Caco-2 (cell line): ENCODE results near the gene ARFGAP1. TPM values are rescaled to one million over a fixed set of nuclear protein-coding genes. Genes with fewer than 3 reads are reported as not detected.

Source experiments
- BruUV-seq: library from RNA; stranded (reverse); fragments of 400-500 nt; replicated peaks from 2 replicates; lab custom pipeline; 2021; lab: Mats Ljungman, UMichigan
- CTCF ChIA-PET: fragments of 300-600 bp; sonication (Branson Sonifier 250); formaldehyde crosslinking; loops from one replicate; lab custom pipeline; 2022; ENCODE audit warnings: antibody characterized with exemption; lab: Charles Lee
- POLR2A ChIA-PET: fragments of 300-600 bp; sonication (Branson Sonifier 250); formaldehyde crosslinking; loops from one replicate; lab custom pipeline; 2022; ENCODE audit warnings: antibody characterized with exemption; lab: Charles Lee
- DNase-seq, 2 experiments: peaks; one replicate each; pipeline versions ENCODE4 v3.0.0 to v3.0.0-alpha.2; 2020 to 2022
- H3K27me3 ChIP-seq: replicated peaks from 2 replicates; pipeline ENCODE4 v1.6.0; 2011; ENCODE audit warnings: low read length; ENCODE audit not compliant: control insufficient read depth, insufficient read depth
- H3K36me3 ChIP-seq: 2 replicates; pipeline ENCODE4 v1.5.1; 2011; ENCODE audit warnings: low read length; ENCODE audit not compliant: control insufficient read depth, insufficient read depth
- H3K4me1 ChIP-seq: fragments of 250-450 bp; sonication (Bioruptor Pico); 2 replicates; pipeline ENCODE4 v1.5.1; 2020; ENCODE audit warnings: mild to moderate bottlenecking
- H3K4me3 ChIP-seq: 2 replicates; pipeline ENCODE4 v1.5.1; 2011; ENCODE audit warnings: low read depth, mild to moderate bottlenecking, control low read depth, low read length
- H3K9me3 ChIP-seq: fragments of 250-450 bp; sonication (Bioruptor Pico); 2 replicates; pipeline ENCODE4 v1.5.1; 2020; ENCODE audit warnings: mild to moderate bottlenecking, moderate library complexity
- H3K27ac Mint-ChIP-seq: one replicate; pipeline ENCODE4 v1.8.0; 2022; ENCODE audit warnings: mixed read lengths; ENCODE audit not compliant: unreplicated experiment
- H3K27me3 Mint-ChIP-seq: one replicate; pipeline ENCODE4 v1.8.0; 2022; ENCODE audit warnings: mixed read lengths; ENCODE audit not compliant: insufficient read depth, unreplicated experiment
- H3K36me3 Mint-ChIP-seq: one replicate; pipeline ENCODE4 v1.8.0; 2022; ENCODE audit warnings: mild to moderate bottlenecking, mixed read lengths; ENCODE audit not compliant: insufficient read depth, unreplicated experiment
- H3K4me1 Mint-ChIP-seq: one replicate; pipeline ENCODE4 v1.8.0; 2022; ENCODE audit warnings: low read depth, mixed read lengths; ENCODE audit not compliant: unreplicated experiment
- H3K4me3 Mint-ChIP-seq: one replicate; pipeline ENCODE4 v1.8.0; 2022; ENCODE audit warnings: mild to moderate bottlenecking, moderate library complexity, mixed read lengths; ENCODE audit not compliant: unreplicated experiment
- H3K9me3 Mint-ChIP-seq: one replicate; pipeline ENCODE4 v1.8.0; 2022; ENCODE audit warnings: mixed read lengths; ENCODE audit not compliant: unreplicated experiment
- intact Hi-C: fragments of 100-400 bp; cut with micrococcal nuclease; formaldehyde crosslinking; loops from one replicate; pipeline ENCODE4 v1.10.0; 2022; ENCODE audit not compliant: unreplicated experiment
- microRNA-seq: library from miRNA; unstranded; fragments of <30 nt; microRNA quantifications from one replicate; pipeline ENCODE4 v1.2.0, GENCODE V29; 2022
- total RNA-seq: library from RNA; stranded (reverse); gene quantifications from 2 replicates; pipeline ENCODE4 v1.2.3, GENCODE V29; 2022
- TF ChIP-seq, protein P1 (sequence below), 2 experiments: fragments of 200-600 bp in 1 of 2; IDR thresholded peaks; 1 replicate in 1 of 2; 2 replicates in 1 of 2; pipeline versions ENCODE4 v1.5.1 to v1.8.0; 2011 to 2022; ENCODE audit warnings: antibody characterized with exemption in 1 of 2, control low read depth in 1 of 2, inconsistent platforms in 1 of 2, low read depth in 1 of 2, low read length in 1 of 2, mild to moderate bottlenecking in 1 of 2, moderate library complexity in 1 of 2; ENCODE audit not compliant: insufficient read depth in 1 of 2, severe bottlenecking in 1 of 2, unreplicated experiment in 1 of 2

ARFGAP1 gene
- total RNA-seq, 1 experiment from 2014 or later = 275 TPM

DNA sequence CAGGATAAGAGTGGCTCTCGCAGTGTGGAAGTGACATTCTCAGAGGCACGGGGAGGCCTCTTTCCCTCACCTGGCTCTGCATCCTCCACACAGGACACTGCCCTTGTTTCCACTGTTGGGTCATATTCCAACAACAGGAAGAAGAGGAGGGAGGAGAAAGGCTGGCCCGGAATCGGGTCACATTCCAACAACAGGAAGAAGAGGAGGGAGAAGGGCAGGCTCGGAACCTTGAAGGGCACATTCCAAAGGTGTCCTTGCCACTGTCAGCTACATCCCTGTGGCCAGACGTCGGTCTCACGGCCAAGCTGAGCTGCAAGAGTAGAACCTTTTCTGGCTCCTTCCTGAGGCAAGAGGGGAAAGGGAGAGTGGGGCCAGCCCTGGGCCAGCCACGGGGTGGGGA is 63.1 kb downstream of the ARFGAP1 start:
- Histone ChIP-seq H3K4me1 (peaks cover 4% of the 10 kb centered on the region; the same call in 1 of the 2 replicates), H3K27me3 (no peaks in the 10 kb centered on the region), H3K9me3 (peaks cover 10% of the 10 kb centered on the region), H3K4me3 (no peak overlapping the region), H3K36me3 (no peaks in the 10 kb centered on the region)
- intact Hi-C loops = no loop called here
- Mint-ChIP-seq H3K9me3 (peaks cover 19% of the 10 kb centered on the region), H3K36me3 (peaks cover 1% of the 10 kb centered on the region), H3K27me3 (peaks cover 9% of the 10 kb centered on the region), H3K27ac (no peak overlapping the region), H3K4me1 (peaks cover 13% of the 10 kb centered on the region), H3K4me3 (no peak overlapping the region)
- ChIA-PET CTCF (no interaction called here), POLR2A (interaction anchor here (0.5 kb wide), 1 partner anchor 185 kb away, joined by 7 read pairs; no protein-coding TSS in a partner anchor)
- DNase-seq = no peak
- TF ChIP-seq, protein P1, sequence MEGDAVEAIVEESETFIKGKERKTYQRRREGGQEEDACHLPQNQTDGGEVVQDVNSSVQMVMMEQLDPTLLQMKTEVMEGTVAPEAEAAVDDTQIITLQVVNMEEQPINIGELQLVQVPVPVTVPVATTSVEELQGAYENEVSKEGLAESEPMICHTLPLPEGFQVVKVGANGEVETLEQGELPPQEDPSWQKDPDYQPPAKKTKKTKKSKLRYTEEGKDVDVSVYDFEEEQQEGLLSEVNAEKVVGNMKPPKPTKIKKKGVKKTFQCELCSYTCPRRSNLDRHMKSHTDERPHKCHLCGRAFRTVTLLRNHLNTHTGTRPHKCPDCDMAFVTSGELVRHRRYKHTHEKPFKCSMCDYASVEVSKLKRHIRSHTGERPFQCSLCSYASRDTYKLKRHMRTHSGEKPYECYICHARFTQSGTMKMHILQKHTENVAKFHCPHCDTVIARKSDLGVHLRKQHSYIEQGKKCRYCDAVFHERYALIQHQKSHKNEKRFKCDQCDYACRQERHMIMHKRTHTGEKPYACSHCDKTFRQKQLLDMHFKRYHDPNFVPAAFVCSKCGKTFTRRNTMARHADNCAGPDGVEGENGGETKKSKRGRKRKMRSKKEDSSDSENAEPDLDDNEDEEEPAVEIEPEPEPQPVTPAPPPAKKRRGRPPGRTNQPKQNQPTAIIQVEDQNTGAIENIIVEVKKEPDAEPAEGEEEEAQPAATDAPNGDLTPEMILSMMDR (IDR thresholded peaks at IDR 0.05; ENCODE audit: insufficient read depth in 1 of 2, low read depth in 1 of 2, low read length in 1 of 2, severe bottlenecking in 1 of 2, unreplicated experiment in 1 of 2) = no peak
- BruUV-seq = no TSS peak

- BruUV-seq = no TSS peak
- peaks cover 10% of the 10 kb centered on the region for H3K9me3 ChIP-seq
- peaks cover 13% of the 10 kb centered on the region for H3K4me1 Mint-ChIP-seq
- no peak overlapping the region for H3K27ac Mint-ChIP-seq
- H3K27me3 Mint-ChIP-seq = peaks cover 15% of the 10 kb centered on the region
- no peak for DNase-seq
- H3K27me3 ChIP-seq = no peaks in the 10 kb centered on the region
- POLR2A ChIA-PET = no interaction called here
- H3K36me3 ChIP-seq = no peaks in the 10 kb centered on the region
- H3K4me3 ChIP-seq = no peak overlapping the region
- CTCF ChIA-PET = no interaction called here
- intact Hi-C loops = no loop called here
- H3K9me3 Mint-ChIP-seq = peaks cover 25% of the 10 kb centered on the region
- TF ChIP-seq, protein P1 (IDR thresholded peaks at IDR 0.05; ENCODE audit: insufficient read depth in 1 of 2, low read depth in 1 of 2, low read length in 1 of 2, severe bottlenecking in 1 of 2, unreplicated experiment in 1 of 2) = no peak
- no peaks in the 10 kb centered on the region for H3K4me1 ChIP-seq
- no peak overlapping the region for H3K4me3 Mint-ChIP-seq
- peaks cover 6% of the 10 kb centered on the region for H3K36me3 Mint-ChIP-seq
Measured at GRCh38 chr20:63336232-63336752, 63.7 kb downstream of the ARFGAP1 start.

- Mint-ChIP-seq H3K27me3 (peaks cover 26% of the 10 kb centered on the region), H3K9me3 (peaks cover 18% of the 10 kb centered on the region), H3K36me3 (peaks cover 6% of the 10 kb centered on the region), H3K4me3 (no peak overlapping the region), H3K27ac (peak overlapping the region; percentile 5), H3K4me1 (peaks cover 13% of the 10 kb centered on the region)
- DNase-seq = no peak
- ChIA-PET POLR2A (no interaction called here), CTCF (no interaction called here)
- H3K4me1 ChIP-seq = no peaks in the 10 kb centered on the region
- no TSS peak for BruUV-seq
- 0 out of 2 replicates have a peak, but pooled peaks cover 2% of the 10 kb centered on the region for H3K27me3 ChIP-seq
- intact Hi-C loops = no loop called here
- H3K4me3 ChIP-seq = no peak overlapping the region
- H3K36me3 ChIP-seq = no peaks in the 10 kb centered on the region
- TF ChIP-seq, protein P1 (IDR thresholded peaks at IDR 0.05; ENCODE audit: insufficient read depth in 1 of 2, low read depth in 1 of 2, low read length in 1 of 2, severe bottlenecking in 1 of 2, unreplicated experiment in 1 of 2) = no peak
- no peaks in the 10 kb centered on the region for H3K9me3 ChIP-seq
Measured at GRCh38 chr20:63337786-63338420, 65.3 kb downstream of the ARFGAP1 start.

Small RNA genes within 50 kb of the gene (microRNA-seq; reads per million reads assigned to microRNA genes)
- not detected for gene MIR3196
- 3.7 reads per million, percentile 24 among the genes with 10 or more reads in this experiment for gene MIR4326

Other genes with a start within 250 kb of the ARFGAP1 start
- gene YTHDF1, start 56.7 kb upstream of the ARFGAP1 start, total RNA-seq = 184 and 196 TPM in 2 replicates
- gene BIRC7, start 36.9 kb upstream of the ARFGAP1 start, total RNA-seq = 0.42 and 0.54 TPM in 2 replicates
- gene NKAIN4, start 18.4 kb upstream of the ARFGAP1 start, total RNA-seq = 2.1 and 2.7 TPM in 2 replicates
- 0.27 and 0.32 TPM in 2 replicates for gene COL20A1, start 20.4 kb downstream of the ARFGAP1 start, total RNA-seq
- gene CHRNA4, start 88.5 kb downstream of the ARFGAP1 start, total RNA-seq = 0.11 and 0.65 TPM in 2 replicates
- gene KCNQ2, start 199.8 kb downstream of the ARFGAP1 start, total RNA-seq = 0.25 and 0.46 TPM in 2 replicates
- 25.2 and 32.0 TPM in 2 replicates for gene EEF1A2, start 226.3 kb downstream of the ARFGAP1 start, total RNA-seq
- 511 and 634 TPM in 2 replicates for gene PPDPF, start 248.0 kb downstream of the ARFGAP1 start, total RNA-seq